SH-SY5Y (cell line): ENCODE measurements around the gene CCDC157.

ENCODE experiments used
- GATA2 ChIP-seq: IDR thresholded peaks from 2 replicates; pipeline ENCODE4 v1.6.1; 2011; ENCODE audit warnings: mild to moderate bottlenecking, low read depth, low read length
- GATA3 ChIP-seq: IDR thresholded peaks from 2 replicates; pipeline ENCODE4 v1.6.1; 2011; ENCODE audit warnings: low read depth, mild to moderate bottlenecking, low read length, moderate library complexity

DNA sequence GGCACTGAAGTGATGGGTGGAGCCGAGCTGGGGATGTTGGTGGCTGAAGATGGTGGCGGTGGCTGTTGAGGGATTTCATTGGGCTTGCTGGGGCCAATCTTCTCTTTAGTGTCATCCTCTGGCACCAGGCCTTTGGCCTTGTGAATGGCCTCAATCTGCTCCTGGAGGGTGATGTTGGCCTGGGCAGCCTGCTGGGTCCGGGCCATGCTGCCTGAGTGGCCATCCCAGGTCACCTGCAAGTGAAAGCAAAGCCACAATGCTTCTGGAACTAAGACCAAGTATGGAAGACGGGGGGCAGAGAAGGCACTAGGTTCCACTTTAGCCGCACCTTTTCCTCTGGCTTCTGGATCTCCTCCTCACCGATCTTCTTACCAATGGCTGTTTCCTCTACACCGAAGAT is 18.0 kb upstream of the CCDC157 start:
- TF ChIP-seq GATA3 (no peak), GATA2 (no peak)
